Neural cell (in vitro differentiated cells): Measurements from ENCODE around the gene ZC3H7B. TPM values are rescaled to one million over a fixed set of nuclear protein-coding genes. Genes with fewer than 3 reads are reported as not detected.

Experiments used
- H2AFZ ChIP-seq: fragments of 200-600, 300-800 bp; sonication (generic), shearing (Covaris generic); 2 replicates; pipeline ENCODE4 v1.6.0; 2014; ENCODE audit warnings: low read depth, mild to moderate bottlenecking, antibody characterized with exemption, low read length, moderate library complexity
- H3F3A ChIP-seq: fragments of 200-600 bp; shearing (Covaris generic); 2 replicates; pipeline ENCODE4 v1.6.1; 2016; ENCODE audit warnings: mild to moderate bottlenecking, moderate library complexity, mixed read lengths, antibody characterized with exemption, low read length; ENCODE audit not compliant: insufficient read depth, poor library complexity, severe bottlenecking
- H3K27ac ChIP-seq: fragments of 200-600, 300-800 bp; sonication (generic), shearing (Covaris generic); 2 replicates; pipeline ENCODE4 v1.5.1; 2014; ENCODE audit warnings: mild to moderate bottlenecking, low read length, moderate library complexity
- H3K27me3 ChIP-seq: fragments of 300-800, 200-600 bp; sonication (generic), shearing (Covaris generic); 2 replicates; pipeline ENCODE4 v1.6.0; 2014; ENCODE audit warnings: mild to moderate bottlenecking, low read depth, low read length, moderate library complexity; ENCODE audit not compliant: insufficient read depth
- H3K36me3 ChIP-seq: fragments of 300-800, 200-600 bp; sonication (generic), shearing (Covaris generic); 2 replicates; pipeline ENCODE4 v1.5.1; 2014; ENCODE audit warnings: mild to moderate bottlenecking, antibody characterized with exemption, low read length, moderate library complexity; ENCODE audit not compliant: insufficient read depth
- H3K4me2 ChIP-seq: fragments of 300-800, 200-600 bp; sonication (generic), shearing (Covaris generic); 2 replicates; pipeline ENCODE4 v1.6.0; 2014; ENCODE audit warnings: mild to moderate bottlenecking, low read length
- H3K4me3 ChIP-seq: fragments of 300-800, 200-600 bp; sonication (generic), shearing (Covaris generic); 2 replicates; pipeline ENCODE4 v1.5.1; 2014; ENCODE audit warnings: mild to moderate bottlenecking, low read length, moderate library complexity
- H3K79me2 ChIP-seq: fragments of 200-600 bp; shearing (Covaris generic); replicated peaks from 2 replicates; pipeline ENCODE4 v1.6.0; 2014; ENCODE audit warnings: mild to moderate bottlenecking, low read length, moderate library complexity; ENCODE audit not compliant: insufficient read depth
- H3K9ac ChIP-seq: fragments of 300-800, 200-600 bp; sonication (generic), shearing (Covaris generic); 2 replicates; pipeline ENCODE4 v1.6.1; 2016; ENCODE audit warnings: mild to moderate bottlenecking, low read length, mixed read lengths
- H3K9me2 ChIP-seq: fragments of 200-600 bp; shearing (Covaris generic); 2 replicates; pipeline ENCODE4 v1.6.1; 2016; ENCODE audit warnings: mild to moderate bottlenecking, low read length, mixed read lengths; ENCODE audit not compliant: insufficient read depth
- H3K9me3 ChIP-seq: fragments of 200-600, 300-800 bp; sonication (generic), shearing (Covaris generic); 2 replicates; pipeline ENCODE4 v1.6.1; 2016; ENCODE audit warnings: mild to moderate bottlenecking, mixed run types, low read length, moderate library complexity, mixed read lengths
- H4K20me1 ChIP-seq: fragments of 200-600 bp; shearing (Covaris generic); 2 replicates; pipeline ENCODE4 v1.6.1; 2016; ENCODE audit warnings: mild to moderate bottlenecking, mixed run types; ENCODE audit not compliant: insufficient read depth
- EP300 ChIP-seq: fragments of 450-650 bp; conservative IDR thresholded peaks from 2 replicates; pipeline ENCODE4 v1.6.1; 2014; ENCODE audit warnings: antibody characterized with exemption, mild to moderate bottlenecking, moderate library complexity; ENCODE audit not compliant: poor library complexity, severe bottlenecking
- EZH2 ChIP-seq: fragments of 200-600, 300-800 bp; shearing (Covaris generic), sonication (generic); IDR thresholded peaks from 2 replicates; pipeline ENCODE4 v1.6.1; 2014; ENCODE audit warnings: antibody characterized with exemption, low read length, borderline replicate concordance, mild to moderate bottlenecking; ENCODE audit not compliant: insufficient read depth, poor library complexity, severe bottlenecking
- MXI1 ChIP-seq: fragments of 450-650 bp; conservative IDR thresholded peaks from 2 replicates; pipeline ENCODE4 v1.6.1; 2014; ENCODE audit warnings: antibody characterized with exemption, mild to moderate bottlenecking; ENCODE audit not compliant: poor library complexity, severe bottlenecking
- POLR2AphosphoS5 ChIP-seq: IDR thresholded peaks from 2 replicates; pipeline ENCODE4 v1.6.1; 2012
- RAD21 ChIP-seq: fragments of 450-650 bp; conservative IDR thresholded peaks from 2 replicates; pipeline ENCODE4 v1.6.1; 2014; ENCODE audit warnings: antibody characterized with exemption, mild to moderate bottlenecking, moderate library complexity
- REST ChIP-seq: IDR thresholded peaks from 2 replicates; pipeline ENCODE4 v1.6.1; 2012; ENCODE audit warnings: borderline replicate concordance
- SMC3 ChIP-seq: fragments of 450-650 bp; conservative IDR thresholded peaks from 2 replicates; pipeline ENCODE4 v1.6.1; 2014; ENCODE audit warnings: antibody characterized with exemption, mild to moderate bottlenecking, moderate library complexity; ENCODE audit not compliant: poor library complexity
- TAF1 ChIP-seq: IDR thresholded peaks from 2 replicates; pipeline ENCODE4 v1.6.1; 2012; ENCODE audit warnings: low read depth
- polyA plus RNA-seq: library from polyadenylated mRNA; depleted of rRNA; stranded (reverse); fragments of >200 nt; gene quantifications from 2 replicates; pipeline ENCODE4 v1.2.3, GENCODE V29; 2014
- TF ChIP-seq, protein P1 (sequence below): fragments of 450-650 bp; IDR thresholded peaks from 2 replicates; pipeline ENCODE4 v1.5.1; 2014; ENCODE audit warnings: antibody characterized with exemption, mild to moderate bottlenecking, moderate library complexity; ENCODE audit not compliant: poor library complexity, severe bottlenecking

Gene ZC3H7B
- polyA plus RNA-seq, 1 donor from 2014 or later = 34.6 TPM

- no peaks in the 10 kb centered on the region for H3F3A ChIP-seq
- TF ChIP-seq POLR2AphosphoS5 (no peak), EZH2 (no peak), TAF1 (no peak), SMC3 (no peak), EP300 (no peak), REST (no peak), MXI1 (no peak), RAD21 (no peak)
- TF ChIP-seq, protein P1, sequence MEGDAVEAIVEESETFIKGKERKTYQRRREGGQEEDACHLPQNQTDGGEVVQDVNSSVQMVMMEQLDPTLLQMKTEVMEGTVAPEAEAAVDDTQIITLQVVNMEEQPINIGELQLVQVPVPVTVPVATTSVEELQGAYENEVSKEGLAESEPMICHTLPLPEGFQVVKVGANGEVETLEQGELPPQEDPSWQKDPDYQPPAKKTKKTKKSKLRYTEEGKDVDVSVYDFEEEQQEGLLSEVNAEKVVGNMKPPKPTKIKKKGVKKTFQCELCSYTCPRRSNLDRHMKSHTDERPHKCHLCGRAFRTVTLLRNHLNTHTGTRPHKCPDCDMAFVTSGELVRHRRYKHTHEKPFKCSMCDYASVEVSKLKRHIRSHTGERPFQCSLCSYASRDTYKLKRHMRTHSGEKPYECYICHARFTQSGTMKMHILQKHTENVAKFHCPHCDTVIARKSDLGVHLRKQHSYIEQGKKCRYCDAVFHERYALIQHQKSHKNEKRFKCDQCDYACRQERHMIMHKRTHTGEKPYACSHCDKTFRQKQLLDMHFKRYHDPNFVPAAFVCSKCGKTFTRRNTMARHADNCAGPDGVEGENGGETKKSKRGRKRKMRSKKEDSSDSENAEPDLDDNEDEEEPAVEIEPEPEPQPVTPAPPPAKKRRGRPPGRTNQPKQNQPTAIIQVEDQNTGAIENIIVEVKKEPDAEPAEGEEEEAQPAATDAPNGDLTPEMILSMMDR = no peak
Observed at GRCh38 chr22:41365425-41365824, 64.1 kb downstream of the ZC3H7B start.

DNA sequence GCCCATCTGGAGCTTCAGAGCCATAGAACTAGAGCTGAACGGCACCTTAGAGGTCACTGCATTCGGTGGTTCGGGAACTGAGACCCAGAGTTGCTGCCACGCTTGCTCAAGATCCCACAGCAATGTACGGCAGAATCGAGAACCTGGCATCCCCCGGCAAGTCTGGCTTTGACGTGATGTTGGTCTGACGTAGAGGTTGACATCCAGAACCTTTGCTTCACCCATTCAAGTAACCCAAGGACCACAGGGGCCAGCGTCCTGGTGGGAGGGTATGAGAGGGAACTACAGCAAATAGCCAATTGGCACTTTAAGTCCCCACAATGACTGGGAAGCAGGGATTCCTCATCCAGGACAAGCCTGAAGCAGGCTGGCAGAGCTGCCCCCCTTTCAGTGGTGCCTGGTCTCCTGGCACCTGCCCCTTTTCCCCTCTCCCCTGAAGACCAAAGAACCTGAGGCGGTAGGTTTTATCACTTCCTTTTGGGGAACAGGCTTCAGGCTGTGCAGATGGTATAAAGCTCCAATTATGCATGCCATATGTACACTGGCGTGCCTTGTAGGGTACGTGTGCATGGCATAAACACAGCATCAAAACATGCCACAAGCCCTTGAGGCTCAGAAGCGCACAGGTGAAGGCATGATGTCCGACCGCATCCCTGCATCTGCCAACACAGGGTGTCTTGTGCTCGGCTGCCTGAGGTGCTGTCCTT, 65.2 kb downstream of the ZC3H7B start:
- Histone ChIP-seq H2AFZ (no peak overlapping the region), H3K27me3 (no peaks in the 10 kb centered on the region), H3K4me2 (no peak overlapping the region), H3K4me3 (no peak overlapping the region), H3F3A (no peaks in the 10 kb centered on the region), H3K9me3 (no peaks in the 10 kb centered on the region), H3K36me3 (no peaks in the 10 kb centered on the region), H3K79me2 (no peaks in the 10 kb centered on the region), H3K9ac (no peak overlapping the region), H4K20me1 (no peaks in the 10 kb centered on the region), H3K9me2 (no peaks in the 10 kb centered on the region), H3K27ac (no peak overlapping the region)
- TF ChIP-seq POLR2AphosphoS5 = no peak
- TF ChIP-seq RAD21 = no peak
- no peak for TF ChIP-seq EZH2
- TF ChIP-seq SMC3 = no peak
- TF ChIP-seq REST = no peak
- TF ChIP-seq TAF1 = no peak
- no peak for TF ChIP-seq EP300
- TF ChIP-seq, protein P1 = no peak
- TF ChIP-seq MXI1 = no peak

More at GRCh38 chr22:41365425-41365824, 64.1 kb downstream of the ZC3H7B start:
- Histone ChIP-seq H3K9me2 (no peaks in the 10 kb centered on the region), H3K4me3 (no peak overlapping the region), H2AFZ (no peak overlapping the region), H3K9me3 (no peaks in the 10 kb centered on the region), H3K9ac (no peak overlapping the region), H3K27ac (no peak overlapping the region), H3K79me2 (no peaks in the 10 kb centered on the region), H3K4me2 (no peak overlapping the region), H3K27me3 (no peaks in the 10 kb centered on the region), H4K20me1 (no peaks in the 10 kb centered on the region), H3K36me3 (no peaks in the 10 kb centered on the region)
